ENCODE data around the gene SLC30A1. TPM values are rescaled to one million over a fixed set of nuclear protein-coding genes. Genes with fewer than 3 reads are reported as not detected.
"Not testable (repeated sequence)": the region's sequence is repeated elsewhere in the genome, so short reads cannot be mapped to it uniquely, and the experiment has no call there.

The SLC30A1 gene
- total and polyA plus RNA-seq, 11 donors: 2.8 to 29.2 (median 14.0) TPM

- H3K27me3 ChIP-seq: no peaks in the 10 kb centered on the region
- no peaks in the 10 kb centered on the region for H3K9me3 ChIP-seq
- TF ChIP-seq POLR2A (IDR thresholded peaks at IDR 0.05): no peak
- TF ChIP-seq, protein P1, sequence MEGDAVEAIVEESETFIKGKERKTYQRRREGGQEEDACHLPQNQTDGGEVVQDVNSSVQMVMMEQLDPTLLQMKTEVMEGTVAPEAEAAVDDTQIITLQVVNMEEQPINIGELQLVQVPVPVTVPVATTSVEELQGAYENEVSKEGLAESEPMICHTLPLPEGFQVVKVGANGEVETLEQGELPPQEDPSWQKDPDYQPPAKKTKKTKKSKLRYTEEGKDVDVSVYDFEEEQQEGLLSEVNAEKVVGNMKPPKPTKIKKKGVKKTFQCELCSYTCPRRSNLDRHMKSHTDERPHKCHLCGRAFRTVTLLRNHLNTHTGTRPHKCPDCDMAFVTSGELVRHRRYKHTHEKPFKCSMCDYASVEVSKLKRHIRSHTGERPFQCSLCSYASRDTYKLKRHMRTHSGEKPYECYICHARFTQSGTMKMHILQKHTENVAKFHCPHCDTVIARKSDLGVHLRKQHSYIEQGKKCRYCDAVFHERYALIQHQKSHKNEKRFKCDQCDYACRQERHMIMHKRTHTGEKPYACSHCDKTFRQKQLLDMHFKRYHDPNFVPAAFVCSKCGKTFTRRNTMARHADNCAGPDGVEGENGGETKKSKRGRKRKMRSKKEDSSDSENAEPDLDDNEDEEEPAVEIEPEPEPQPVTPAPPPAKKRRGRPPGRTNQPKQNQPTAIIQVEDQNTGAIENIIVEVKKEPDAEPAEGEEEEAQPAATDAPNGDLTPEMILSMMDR (IDR thresholded peaks at IDR 0.05): no peak
- no peak for DNase-seq
- ATAC-seq: no peak
- H3K36me3 ChIP-seq: peaks cover 0 to 42% (median 25%) of the 10 kb centered on the region in 9 donors
- intact Hi-C loops (cut with DNase I): loop anchor here (1.0 to 10.0 kb wide), 13 partner anchors 36 to 248 kb away; no protein-coding TSS in a partner anchor
- peak overlapping the region in 2 of 12 donors; percentile 98 to 99 for H3K27ac ChIP-seq
- peaks cover 0 to 64% (median 37%) of the 10 kb centered on the region in 12 donors for H3K4me1 ChIP-seq
- peak overlapping the region; percentile 78 to 98 (median 90) for H3K4me3 ChIP-seq
- 30 to 43% (median 37%) methylated on average over 2 of the region's 2 CpGs for WGBS, 4 donors
Observed at GRCh38 chr1:211576717-211577116, 2.2 kb downstream of the SLC30A1 start.

DNA sequence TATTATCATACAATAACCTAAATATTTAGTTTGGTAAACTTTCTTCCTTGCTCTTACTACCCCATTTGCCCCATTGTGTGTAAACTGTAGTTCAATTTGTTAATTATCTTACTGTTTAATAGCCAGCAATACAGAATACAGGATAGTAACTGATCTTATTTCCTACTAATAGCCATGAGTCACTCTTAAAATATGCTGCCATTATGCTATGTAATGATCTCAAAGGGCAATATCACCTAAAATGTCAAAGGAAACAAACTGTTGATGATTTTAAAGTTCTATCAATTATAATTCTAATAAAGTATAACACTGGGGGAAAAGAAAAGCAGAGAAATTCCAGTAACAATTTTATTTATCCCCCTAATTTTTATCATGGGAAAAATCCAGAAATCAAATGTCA, 4.3 kb downstream of the SLC30A1 start:
- Histone ChIP-seq H3K27ac (no peak overlapping the region), H3K4me3 (peak overlapping the region in 1 of 12 donors; percentile 96), H3K4me1 (peaks cover 0 to 49% (median 27%) of the 10 kb centered on the region in 12 donors), H3K27me3 (no peaks in the 10 kb centered on the region), H3K9me3 (no peaks in the 10 kb centered on the region), H3K36me3 (peaks cover 0 to 49% (median 31%) of the 10 kb centered on the region in 9 donors)
- no peak for TF ChIP-seq POLR2A (IDR thresholded peaks at IDR 0.05)
- TF ChIP-seq, protein P1 (IDR thresholded peaks at IDR 0.05): no peak
- intact Hi-C loops (cut with DNase I): loop anchor here (5.0 to 10.0 kb wide), 10 partner anchors 38 to 250 kb away; no protein-coding TSS in a partner anchor
- ATAC-seq (no peak), DNase-seq (no peak)

GRCh38 chr1:211571998-211572397, 7.0 kb downstream of the SLC30A1 start:
- Histone ChIP-seq H3K27me3 (no peaks in the 10 kb centered on the region), H3K27ac (no peak overlapping the region), H3K4me1 (peaks cover 0 to 48% (median 25%) of the 10 kb centered on the region in 12 donors), H3K36me3 (peaks cover 0 to 49% (median 31%) of the 10 kb centered on the region in 9 donors), H3K9me3 (no peaks in the 10 kb centered on the region), H3K4me3 (no peak overlapping the region)
- no peak for ATAC-seq
- no peak for DNase-seq
- 71 to 82% (median 78%) methylated on average over 2 of the region's 2 CpGs for WGBS, 4 donors
- no peak for TF ChIP-seq POLR2A (IDR thresholded peaks at IDR 0.05)
- TF ChIP-seq, protein P1 (IDR thresholded peaks at IDR 0.05): no peak
- intact Hi-C loops (cut with DNase I): loop anchor here in 2 of 10 donors (10.0 kb wide), 2 partner anchors 57 to 253 kb away; no protein-coding TSS in a partner anchor

DNA sequence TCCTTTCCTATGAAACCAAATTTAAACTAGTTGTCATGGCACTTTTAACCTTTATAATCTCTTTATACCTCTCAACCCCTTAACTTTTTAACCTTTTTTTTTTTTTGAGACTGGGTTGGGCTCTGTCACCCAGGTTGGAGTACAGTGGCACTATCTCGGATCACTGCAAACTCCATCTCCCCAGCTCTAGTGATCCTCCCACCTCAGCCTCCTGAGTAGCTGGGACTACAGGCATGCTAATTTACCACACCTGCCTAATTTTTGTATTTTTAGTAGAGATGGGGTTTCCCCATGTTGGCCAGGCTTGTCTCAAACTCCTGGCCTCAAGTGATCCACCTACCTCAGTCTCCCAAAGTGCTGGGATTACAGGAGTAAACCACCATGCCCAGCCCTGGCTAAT, 8.6 kb downstream of the SLC30A1 start:
- Histone ChIP-seq H3K36me3 (peaks cover 0 to 42% (median 24%) of the 10 kb centered on the region in 9 donors), H3K4me1 (peaks cover 0 to 32% (median 11%) of the 10 kb centered on the region in 12 donors)
- H3K27me3 ChIP-seq, H3K27ac ChIP-seq, ATAC-seq, H3K9me3 ChIP-seq, DNase-seq, H3K4me3 ChIP-seq: not testable (repeated sequence)
- WGBS, 4 donors: 75 to 93% (median 78%) methylated on average over 1 of the region's 1 CpG
- intact Hi-C loops (cut with DNase I): loop anchor here in 2 of 10 donors (10.0 kb wide), 2 partner anchors 56 to 254 kb away; no protein-coding TSS in a partner anchor
